Gastroesophageal sphincter (tissue), 4 donors: ENCODE measurements around the gene ATP4A. TPM values are rescaled to one million over a fixed set of nuclear protein-coding genes. Genes with fewer than 3 reads are reported as not detected.

Experiments
- ATAC-seq: fragments of 150-250 bp; one replicate; pipeline ENCODE4 v1.9.1; 2016; ENCODE audit warnings: mild to moderate bottlenecking, moderate library complexity
- H3K27ac ChIP-seq, 4 donors: fragments of 200-600 bp; sonication (generic) in 3 of 4; 1 replicate in 3 of 4; 2 replicates in 1 of 4; pipeline ENCODE4 v1.5.1; 2016 to 2019
- H3K27me3 ChIP-seq: fragments of 200-600 bp; sonication (generic); one replicate; pipeline ENCODE4 v1.5.1; 2019
- H3K36me3 ChIP-seq, 2 donors: fragments of 200-600 bp; sonication (generic); one replicate each; pipeline ENCODE4 v1.5.1; 2019; ENCODE audit warnings: control low read depth in 1 of 2
- H3K4me1 ChIP-seq, 3 donors: fragments of 200-600 bp; sonication (generic); 1 replicate in 2 of 3; 2 replicates in 1 of 3; pipeline ENCODE4 v1.5.1; 2016 to 2019; ENCODE audit warnings: control low read depth in 2 of 3
- H3K4me3 ChIP-seq, 2 donors: fragments of 200-600 bp; sonication (generic); one replicate each; pipeline ENCODE4 v1.5.1; 2019; ENCODE audit warnings: mild to moderate bottlenecking in 1 of 2, moderate library complexity in 1 of 2
- H3K9me3 ChIP-seq, 3 donors: fragments of 200-600 bp; sonication (generic); one replicate each; pipeline ENCODE4 v1.5.1; 2017 to 2019; ENCODE audit warnings: control low read depth in 2 of 3
- EP300 ChIP-seq: sonication (generic); formaldehyde crosslinking; IDR thresholded peaks from one replicate; pipeline ENCODE4 v1.6.1; 2017; ENCODE audit warnings: antibody characterized with exemption, mild to moderate bottlenecking
- POLR2A ChIP-seq, 2 donors: fragments of 450-650 bp; IDR thresholded peaks; one replicate each; pipeline ENCODE4 v1.6.1; 2017; ENCODE audit warnings: antibody characterized with exemption in 2 of 2, mild to moderate bottlenecking in 2 of 2, moderate library complexity in 1 of 2
- POLR2AphosphoS5 ChIP-seq: sonication (generic); formaldehyde crosslinking; IDR thresholded peaks from one replicate; pipeline ENCODE4 v1.6.1; 2017; ENCODE audit warnings: antibody characterized with exemption
- WGBS, 2 donors: methylation state at CpG; one replicate each; pipeline ENCODE4 v1.1.5; 2018; ENCODE audit warnings: low coverage in 1 of 2; 5-methylcytosine and 5-hydroxymethylcytosine counted together
- total RNA-seq, 4 donors: library from RNA; depleted of rRNA; stranded (reverse); fragments of >200 nt; gene quantifications; one replicate each; pipeline ENCODE4 v1.1.0, GENCODE V29; 2016
- TF ChIP-seq, protein P1 (sequence below), 4 experiments: fragments of 200-600 bp in 2 of 4; fragments of 450-650 bp in 2 of 4; sonication (generic) in 1 of 4; IDR thresholded peaks; one replicate each; pipeline ENCODE4 v1.5.1; 2017 to 2019; ENCODE audit warnings: antibody characterized with exemption in 4 of 4, mild to moderate bottlenecking in 2 of 4, moderate library complexity in 2 of 4

The ATP4A gene
- total RNA-seq, 4 donors from 2014 or later = not detected

GRCh38 chr19:35557539-35558399 is 5.7 kb downstream of the ATP4A start:
- Histone ChIP-seq H3K4me3 (peak overlapping the region in 1 of 2 donors; percentile 44), H3K4me1 (peaks cover 0 to 16% (median 7%) of the 10 kb centered on the region in 3 donors), H3K27ac (no peak overlapping the region), H3K36me3 (no peaks in the 10 kb centered on the region), H3K9me3 (peaks cover 0 to 8% (median 0%) of the 10 kb centered on the region in 3 donors), H3K27me3 (peaks cover 60% of the 10 kb centered on the region)
- 0 to 3% methylated on average over 4 to 19 of the region's 60 CpGs for WGBS, 2 donors
- TF ChIP-seq POLR2AphosphoS5 (no peak), POLR2A (IDR thresholded peaks at IDR 0.05) (no peak), EP300 (no peak)
- TF ChIP-seq, protein P1, sequence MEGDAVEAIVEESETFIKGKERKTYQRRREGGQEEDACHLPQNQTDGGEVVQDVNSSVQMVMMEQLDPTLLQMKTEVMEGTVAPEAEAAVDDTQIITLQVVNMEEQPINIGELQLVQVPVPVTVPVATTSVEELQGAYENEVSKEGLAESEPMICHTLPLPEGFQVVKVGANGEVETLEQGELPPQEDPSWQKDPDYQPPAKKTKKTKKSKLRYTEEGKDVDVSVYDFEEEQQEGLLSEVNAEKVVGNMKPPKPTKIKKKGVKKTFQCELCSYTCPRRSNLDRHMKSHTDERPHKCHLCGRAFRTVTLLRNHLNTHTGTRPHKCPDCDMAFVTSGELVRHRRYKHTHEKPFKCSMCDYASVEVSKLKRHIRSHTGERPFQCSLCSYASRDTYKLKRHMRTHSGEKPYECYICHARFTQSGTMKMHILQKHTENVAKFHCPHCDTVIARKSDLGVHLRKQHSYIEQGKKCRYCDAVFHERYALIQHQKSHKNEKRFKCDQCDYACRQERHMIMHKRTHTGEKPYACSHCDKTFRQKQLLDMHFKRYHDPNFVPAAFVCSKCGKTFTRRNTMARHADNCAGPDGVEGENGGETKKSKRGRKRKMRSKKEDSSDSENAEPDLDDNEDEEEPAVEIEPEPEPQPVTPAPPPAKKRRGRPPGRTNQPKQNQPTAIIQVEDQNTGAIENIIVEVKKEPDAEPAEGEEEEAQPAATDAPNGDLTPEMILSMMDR (IDR thresholded peaks at IDR 0.05) = no peak
- ATAC-seq = peak; percentile 61

DNA sequence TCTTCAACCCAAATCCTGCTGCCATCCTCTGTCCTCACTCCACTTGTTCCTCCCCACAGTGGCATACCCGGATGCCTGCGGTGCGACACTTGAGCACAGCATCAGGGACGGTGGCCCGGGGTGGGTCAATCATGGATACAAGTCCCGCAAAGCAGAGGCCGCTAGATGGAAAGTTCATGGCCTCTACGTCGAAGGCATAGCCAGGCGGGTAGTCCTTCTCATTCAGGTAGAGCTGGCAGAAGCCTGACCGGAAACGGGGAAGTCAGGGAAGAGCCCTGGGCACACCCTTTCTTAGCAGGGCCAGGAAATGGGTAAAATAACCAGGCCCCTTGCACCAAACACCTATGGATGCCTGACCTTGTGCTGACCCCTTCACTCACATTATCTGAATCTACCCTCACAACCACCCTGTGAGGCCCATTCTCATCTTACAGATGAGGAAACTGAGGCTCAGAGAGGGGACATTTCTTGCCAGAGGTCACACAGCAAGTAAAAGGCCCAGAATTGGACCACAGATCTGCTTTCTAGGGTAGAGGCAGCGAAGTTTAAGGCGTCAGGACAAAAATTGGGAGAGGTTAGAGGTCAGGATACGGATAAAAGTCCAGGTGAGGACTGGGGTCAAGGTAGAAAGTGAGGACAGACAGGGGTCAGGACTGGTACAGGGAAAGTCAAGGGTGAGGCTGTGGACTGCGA is 6.5 kb downstream of the ATP4A start:
- Histone ChIP-seq H3K27ac (no peak overlapping the region), H3K36me3 (no peaks in the 10 kb centered on the region), H3K4me1 (peaks cover 0 to 16% (median 7%) of the 10 kb centered on the region in 3 donors), H3K4me3 (peak overlapping the region in 1 of 2 donors; percentile 44), H3K9me3 (peaks cover 0 to 8% (median 0%) of the 10 kb centered on the region in 3 donors), H3K27me3 (peaks cover 53% of the 10 kb centered on the region)
- ATAC-seq = no peak
- TF ChIP-seq POLR2A (IDR thresholded peaks at IDR 0.05) (no peak), POLR2AphosphoS5 (no peak), EP300 (no peak)
- TF ChIP-seq, protein P1 (IDR thresholded peaks at IDR 0.05) = no peak
- WGBS, 2 donors = 68 to 92% methylated on average over 2 to 7 of the region's 16 CpGs

- TF ChIP-seq EP300 (no peak), POLR2A (IDR thresholded peaks at IDR 0.05) (no peak), POLR2AphosphoS5 (no peak)
- TF ChIP-seq, protein P1 (IDR thresholded peaks at IDR 0.05) = no peak
- WGBS, 2 donors = 77 to 83% methylated on average over 4 to 9 of the region's 9 CpGs
- Histone ChIP-seq H3K4me1 (peaks cover 0 to 16% (median 7%) of the 10 kb centered on the region in 3 donors), H3K36me3 (no peaks in the 10 kb centered on the region), H3K27ac (no peak overlapping the region), H3K27me3 (peaks cover 44% of the 10 kb centered on the region), H3K4me3 (no peak overlapping the region), H3K9me3 (peaks cover 0 to 8% (median 0%) of the 10 kb centered on the region in 3 donors)
- ATAC-seq = no peak
Observed at GRCh38 chr19:35556025-35556590, 7.3 kb downstream of the ATP4A start.

GRCh38 chr19:35555301-35556005 is 8.0 kb downstream of the ATP4A start:
- Histone ChIP-seq H3K36me3 (no peaks in the 10 kb centered on the region), H3K4me3 (no peak overlapping the region), H3K27me3 (peaks cover 38% of the 10 kb centered on the region), H3K27ac (no peak overlapping the region), H3K9me3 (peaks cover 0 to 8% (median 0%) of the 10 kb centered on the region in 3 donors), H3K4me1 (peaks cover 0 to 16% (median 7%) of the 10 kb centered on the region in 3 donors)
- no peak for TF ChIP-seq POLR2A (IDR thresholded peaks at IDR 0.05)
- TF ChIP-seq, protein P1 (IDR thresholded peaks at IDR 0.05) = no peak
- no peak for TF ChIP-seq POLR2AphosphoS5
- no peak for TF ChIP-seq EP300
- no peak for ATAC-seq
- WGBS, 2 donors = 32 to 50% methylated on average over 2 to 7 of the region's 30 CpGs
